GM19238 (cell line): Measurements from ENCODE around the gene DDR2.

Source experiments
- DNase-seq: peaks from one replicate; pipeline ENCODE4 v3.0.0; 2011; ENCODE audit warnings: low spot score; ENCODE audit not compliant: insufficient read length

Gene DDR2

GRCh38 chr1:162671664-162672410 is 39.6 kb downstream of the DDR2 start:
- DNase-seq: no peak

GRCh38 chr1:162672622-162673260 is 40.5 kb downstream of the DDR2 start:
- DNase-seq: no peak

DNA sequence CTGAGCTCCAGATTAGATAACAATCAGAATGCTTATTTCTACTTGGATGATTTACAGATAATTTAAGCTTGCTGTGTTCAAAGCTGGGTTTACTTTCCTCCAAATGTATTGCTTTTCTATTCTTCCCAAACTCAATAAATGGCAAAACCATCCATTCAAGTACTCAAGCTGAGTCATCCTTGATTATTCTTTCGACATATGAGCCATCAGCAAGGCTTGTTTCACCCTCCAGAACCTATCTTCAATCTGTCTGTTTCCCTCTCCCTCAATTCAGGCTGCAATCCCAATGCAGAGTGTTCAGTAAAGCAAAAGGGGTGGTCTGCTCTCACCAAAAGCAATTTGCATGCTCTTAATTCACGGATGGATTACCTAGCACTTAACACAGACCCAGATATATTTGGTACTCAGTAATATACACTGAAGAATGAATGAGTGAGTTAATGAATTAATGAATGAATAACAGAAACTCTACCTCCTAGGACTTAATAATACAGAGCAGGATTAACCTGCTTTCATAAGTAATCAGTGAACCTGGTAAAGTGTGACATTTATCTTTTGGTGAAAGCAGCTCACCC is 41.9 kb downstream of the DDR2 start:
- DNase-seq: no peak

GRCh38 chr1:162676087-162676486 is 43.8 kb downstream of the DDR2 start:
- DNase-seq: no peak

DNA sequence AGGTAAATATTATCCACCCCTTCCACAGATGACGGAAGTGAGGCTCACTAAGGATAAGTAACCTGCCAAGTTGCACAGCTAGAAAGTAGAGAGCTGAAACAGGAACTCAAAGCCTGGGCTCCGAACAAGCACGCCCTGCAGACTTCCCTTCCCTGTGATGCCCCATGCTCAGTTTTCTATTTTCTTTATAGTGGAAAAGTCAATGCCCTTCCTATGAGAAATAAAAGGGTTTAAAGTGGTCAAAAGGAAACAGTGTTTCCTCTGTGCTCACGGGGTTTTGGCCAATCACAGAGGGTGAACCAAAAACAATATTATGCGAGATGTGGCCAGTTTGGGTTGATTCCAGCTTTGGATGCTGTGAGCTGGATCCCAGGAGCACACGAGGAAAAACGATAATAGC is 44.5 kb downstream of the DDR2 start:
- no peak for DNase-seq

DNA sequence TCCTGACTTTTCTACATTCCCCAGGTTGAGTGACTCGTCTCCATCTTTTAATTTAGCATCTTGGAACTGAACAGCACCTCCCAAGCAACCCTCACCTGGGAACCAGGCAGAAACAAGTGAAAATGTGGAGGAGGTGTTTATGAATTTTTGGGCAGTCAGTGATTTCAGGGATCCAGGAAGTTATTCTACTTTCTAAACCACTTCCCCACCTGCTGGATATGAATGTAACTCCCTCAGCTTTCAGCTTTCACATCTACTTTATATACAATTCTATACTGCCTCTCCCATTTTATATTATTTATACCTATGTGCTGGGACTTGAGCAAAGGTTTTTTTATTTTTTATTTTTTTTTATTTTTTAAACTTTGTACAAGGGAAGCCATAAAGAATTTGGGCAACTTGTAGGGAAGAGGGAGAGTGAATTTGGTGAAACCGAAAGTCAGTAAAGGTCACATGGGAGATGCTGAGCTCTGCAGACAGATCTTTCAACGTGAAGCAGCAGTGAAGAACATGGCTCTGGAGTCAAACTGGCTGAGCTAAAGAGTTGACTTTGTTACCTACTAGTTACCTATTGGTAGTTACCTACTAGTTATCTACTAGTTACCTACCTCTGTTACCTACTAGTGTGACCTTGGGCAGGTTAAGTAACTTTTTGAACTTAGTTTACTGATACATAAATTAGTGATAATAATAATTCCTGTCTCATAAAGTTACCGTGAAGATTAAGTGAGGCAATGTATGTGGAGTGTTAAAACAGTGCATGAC is 45.5 kb downstream of the DDR2 start:
- no peak for DNase-seq

- no peak for DNase-seq
Observed at GRCh38 chr1:162678439-162678838, 46.2 kb downstream of the DDR2 start.

- DNase-seq: no peak
Observed at GRCh38 chr1:162679298-162679697, 47.0 kb downstream of the DDR2 start.

- DNase-seq: no peak
Observed at GRCh38 chr1:162680419-162681121, 48.3 kb downstream of the DDR2 start.

DNA sequence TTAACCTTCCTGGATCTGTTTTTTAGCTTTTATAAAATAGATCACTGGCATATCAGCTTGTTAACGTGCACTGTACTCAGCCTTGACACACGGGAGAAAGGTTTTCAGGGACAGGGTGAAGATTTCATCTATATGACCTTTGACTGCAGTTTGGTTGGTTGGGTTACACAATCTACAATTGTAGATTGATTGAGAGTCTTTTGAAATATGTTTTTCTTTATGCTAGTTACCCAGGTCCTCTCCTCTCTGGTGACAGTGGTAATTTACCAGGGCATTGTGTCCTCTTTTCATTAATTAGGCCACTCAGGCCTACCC is 48.8 kb downstream of the DDR2 start:
- DNase-seq: no peak

DNA sequence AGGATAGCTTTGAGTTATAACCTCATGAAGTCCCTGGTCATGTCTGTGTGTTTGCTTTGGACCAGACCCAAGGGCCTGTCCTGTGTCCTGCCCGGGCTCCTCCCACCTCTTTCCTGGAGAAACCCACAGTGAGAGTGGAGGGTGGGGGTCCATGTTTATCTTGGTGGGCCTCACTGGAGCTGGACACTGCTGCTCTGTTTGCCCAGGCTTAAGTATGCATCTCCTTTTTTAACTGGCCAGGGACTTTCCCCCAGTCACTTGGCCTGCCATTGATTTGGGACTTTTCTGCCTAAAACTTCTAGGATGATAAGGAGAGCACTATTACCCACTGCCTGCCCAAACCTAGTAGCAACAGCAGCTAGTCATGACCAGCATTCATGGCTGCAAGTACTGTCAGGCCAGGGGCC is 49.8 kb downstream of the DDR2 start:
- no peak for DNase-seq

GRCh38 chr1:162687870-162688269 is 55.6 kb downstream of the DDR2 start:
- no peak for DNase-seq

- no peak for DNase-seq
Observed at GRCh38 chr1:162688521-162688920, 56.3 kb downstream of the DDR2 start.

DNA sequence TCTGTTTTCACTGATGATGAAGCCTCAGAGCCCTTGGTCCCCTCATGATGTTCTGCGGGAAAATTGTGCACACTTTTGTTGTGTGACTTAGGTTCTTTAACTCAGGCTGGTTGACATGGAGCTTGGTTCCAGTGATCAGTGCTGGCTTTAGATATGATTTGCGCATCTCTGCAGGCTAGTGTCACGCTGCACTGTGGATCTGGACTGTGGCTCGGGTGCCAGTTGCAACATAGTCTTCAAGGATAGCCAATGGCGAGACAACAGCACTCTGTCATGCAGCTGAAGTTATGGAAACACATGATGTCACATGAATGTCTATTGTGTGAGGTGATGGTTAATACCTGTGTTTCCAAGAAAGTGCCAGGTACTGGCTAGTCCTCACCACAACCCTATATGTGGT is 56.7 kb downstream of the DDR2 start:
- DNase-seq: no peak

DNA sequence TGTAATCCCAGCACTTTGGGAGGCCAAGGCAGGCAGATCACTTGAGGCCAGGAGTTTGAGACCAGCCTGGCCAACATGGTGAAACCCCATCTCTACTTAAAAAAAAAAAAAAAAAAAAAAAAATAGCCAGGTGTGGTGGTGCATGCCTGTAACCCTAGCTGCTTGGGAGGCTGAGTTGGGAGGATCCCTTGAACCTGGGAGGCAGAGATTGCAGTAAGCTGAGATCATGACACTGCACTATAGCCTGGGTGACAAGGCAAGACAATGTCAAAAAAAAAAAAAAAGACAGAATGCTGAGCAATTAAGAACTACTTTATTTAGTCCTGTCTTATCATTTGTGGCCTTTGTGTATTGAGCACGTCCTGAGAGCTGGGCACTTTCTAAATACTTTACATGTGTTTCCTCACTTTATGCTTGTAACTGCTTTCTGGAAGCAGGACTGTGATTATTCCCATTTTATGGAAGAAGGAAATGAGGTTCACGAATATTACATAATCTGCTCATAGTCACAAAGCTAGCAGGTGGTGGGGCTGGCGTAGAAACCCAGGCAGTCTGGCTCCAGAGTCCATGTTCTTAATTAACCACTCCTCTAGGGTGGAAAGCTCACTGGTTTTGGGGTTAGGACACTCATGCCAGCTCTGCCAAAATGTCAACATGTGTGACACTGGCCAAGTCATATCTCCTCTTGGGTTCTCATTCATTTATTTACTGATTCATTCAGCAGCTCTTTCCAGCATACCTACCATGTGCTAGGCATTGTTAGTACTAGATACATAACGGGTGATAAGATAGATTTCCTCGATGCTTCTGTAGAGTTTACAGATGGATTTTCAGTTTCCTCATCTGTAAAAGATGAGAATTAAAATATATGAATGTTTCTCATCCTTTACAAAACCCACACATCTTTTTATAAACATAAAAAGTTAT is 57.7 kb downstream of the DDR2 start:
- no peak for DNase-seq

- DNase-seq: no peak
Observed at GRCh38 chr1:162690672-162691434, 58.6 kb downstream of the DDR2 start.

DNA sequence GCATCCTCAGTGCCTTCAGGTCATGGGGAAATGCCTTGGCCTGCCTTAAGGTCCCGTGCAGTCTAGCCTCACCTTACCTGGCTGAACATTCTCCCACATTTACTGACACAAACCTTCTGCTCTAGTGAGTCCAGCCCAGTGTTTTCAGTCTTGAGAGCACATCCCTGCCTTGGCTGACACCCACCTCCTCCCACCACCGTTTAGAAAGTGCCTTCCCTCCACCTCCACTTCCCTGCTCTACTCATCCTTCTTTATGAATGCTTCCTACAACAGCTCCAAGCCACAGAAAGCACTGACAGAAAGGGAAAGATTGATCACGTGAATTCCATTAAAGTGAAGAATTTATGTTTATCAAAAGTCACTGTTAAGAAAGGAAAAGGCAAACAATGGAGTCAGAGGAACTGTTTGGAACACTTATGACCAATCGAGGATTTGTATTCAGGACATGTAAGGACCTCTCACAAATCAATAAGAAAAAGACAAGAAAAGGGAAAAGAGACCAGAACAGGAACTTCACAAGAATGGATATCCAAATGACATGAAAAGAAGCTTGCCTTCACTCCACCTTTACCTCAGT is 59.8 kb downstream of the DDR2 start:
- DNase-seq: no peak

GRCh38 chr1:162694911-162695310 is 62.6 kb downstream of the DDR2 start:
- DNase-seq: no peak

DNA sequence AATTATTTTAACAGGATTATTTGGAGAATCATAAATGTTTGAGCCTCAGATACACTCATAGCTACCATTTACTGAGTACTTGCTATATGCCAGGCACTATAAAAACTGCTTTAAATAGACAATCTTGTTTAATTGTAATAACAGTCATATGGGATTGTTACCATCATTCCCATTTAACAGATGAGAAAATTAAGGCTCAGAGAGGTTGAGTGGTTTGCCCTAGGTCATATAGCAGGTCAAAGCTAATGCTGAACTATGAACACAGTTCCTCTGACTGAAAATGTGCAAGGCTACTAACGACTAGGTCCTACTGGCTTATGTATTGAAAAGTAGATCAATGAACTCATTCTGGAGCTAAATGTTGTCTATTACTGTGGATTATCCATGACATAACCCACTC is 63.4 kb downstream of the DDR2 start:
- DNase-seq: no peak
